Aorta (tissue), 5 donors: ENCODE data around the gene RPS24. TPM values are rescaled to one million over a fixed set of nuclear protein-coding genes. Genes with fewer than 3 reads are reported as not detected.

Experiments used
- ATAC-seq: fragments of 200-7000 bp; cut with Tn5 transposase; one replicate; pipeline ENCODE4 v1.9.1; 2022; ENCODE audit warnings: moderate library complexity; ENCODE audit not compliant: low FRiP score
- DNase-seq, 2 donors: peaks; one replicate each; pipeline ENCODE4 v3.0.0-alpha.2; 2020
- H3K27ac ChIP-seq, 2 donors: one replicate each; pipeline ENCODE4 v1.5.1; 2013; ENCODE audit warnings: low read length in 2 of 2, mild to moderate bottlenecking in 2 of 2, moderate library complexity in 2 of 2, control low read depth in 1 of 2, inconsistent platforms in 1 of 2, low read depth in 1 of 2
- H3K27me3 ChIP-seq, 2 donors: one replicate each; pipeline ENCODE4 v1.6.1; 2013; ENCODE audit warnings: control low read depth in 1 of 2, low read length in 1 of 2, mild to moderate bottlenecking in 1 of 2, moderate library complexity in 1 of 2; ENCODE audit not compliant: insufficient read depth in 2 of 2, control insufficient read depth in 1 of 2
- H3K36me3 ChIP-seq, 2 donors: one replicate each; pipeline ENCODE4 v1.6.1; 2013; ENCODE audit warnings: control low read depth in 1 of 2, low read length in 1 of 2, mild to moderate bottlenecking in 1 of 2; ENCODE audit not compliant: insufficient read depth in 2 of 2, control insufficient read depth in 1 of 2
- H3K4me1 ChIP-seq, 2 donors: one replicate each; pipeline ENCODE4 v1.6.1; 2013; ENCODE audit warnings: low read length in 2 of 2, control low read depth in 1 of 2, mild to moderate bottlenecking in 1 of 2, moderate library complexity in 1 of 2; ENCODE audit not compliant: insufficient read depth in 2 of 2, control insufficient read depth in 1 of 2
- H3K4me3 ChIP-seq, 2 donors: one replicate each; pipeline ENCODE4 v1.5.1; 2013; ENCODE audit warnings: low read length in 2 of 2, control low read depth in 1 of 2, mild to moderate bottlenecking in 1 of 2
- H3K9me3 ChIP-seq: one replicate; pipeline ENCODE4 v1.6.1; 2013; ENCODE audit warnings: mild to moderate bottlenecking, low read length; ENCODE audit not compliant: control insufficient read depth
- WGBS, 2 donors: extraction: QIAGEN DNeasy Blood & Tissue Kit; methylation state at CpG; one replicate each; pipeline ENCODE4 v1.1.7; 2013; 5-methylcytosine and 5-hydroxymethylcytosine counted together
- intact Hi-C, 2 donors: fragments of 100-400 bp; cut with DNase I; formaldehyde crosslinking; loops; one replicate each; pipeline versions ENCODE4 v1.14.2 to v1.15.0; 2022
- polyA plus RNA-seq, 2 donors: library from polyadenylated mRNA; stranded (reverse); fragments of 200-250 nt; gene quantifications; one replicate each; pipeline ENCODE4 v1.2.3, GENCODE V29; 2013
- total RNA-seq, 2 donors: library from RNA; stranded (reverse); fragmentation: NEBNext Ultra II Directional; extraction: Animal tissue kit (Norgen Biotek cat#: 25700); gene quantifications; one replicate each; pipeline ENCODE4 v1.2.1, GENCODE V29; 2021
- donor health status: healthy with polysubstance abuse.
- donor health status: Bipolar disorder and iron deficiency.
- donor health status: DM: no; HTN: no; CAD: no.
- donor health status: DM: no; HTN: no; CAD: no.
- donor health status: DM: yes; HTN: yes; CAD: no.

The RPS24 gene
- total and polyA plus RNA-seq, 4 donors = 1,037 to 6,972 (median 2,608) TPM

DNA sequence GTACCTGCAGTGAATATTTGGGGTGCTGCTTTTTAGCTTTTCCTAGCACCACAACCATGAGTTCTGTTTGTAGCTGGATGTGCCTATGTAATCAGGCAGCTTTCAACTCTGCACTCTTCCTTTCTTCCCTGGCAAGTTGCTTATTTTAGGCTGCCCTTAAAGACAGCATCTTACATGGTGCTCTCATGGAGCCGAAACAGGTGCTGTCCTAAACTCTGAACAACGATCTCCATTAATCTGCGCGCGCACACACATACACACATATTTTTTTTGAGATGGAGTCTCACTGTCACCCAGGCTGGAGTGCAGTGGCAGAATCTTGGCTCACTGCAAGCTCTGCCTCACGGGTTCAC lies 9.1 kb downstream of the RPS24 start:
- intact Hi-C loops = loop anchor here in 1 of 2 donors (10.0 kb wide), 1 partner anchor 612 kb away; no protein-coding TSS in a partner anchor
- DNase-seq (no peak), ATAC-seq (no peak)
- Histone ChIP-seq H3K36me3 (peaks cover 10 to 18% of the 10 kb centered on the region in 2 donors), H3K27ac (no peak overlapping the region), H3K9me3 (no peaks in the 10 kb centered on the region), H3K27me3 (no peaks in the 10 kb centered on the region), H3K4me3 (no peak overlapping the region), H3K4me1 (no peaks in the 10 kb centered on the region)
- 94 to 97% methylated on average over 6 of the region's 6 CpGs for WGBS, 2 donors

DNA sequence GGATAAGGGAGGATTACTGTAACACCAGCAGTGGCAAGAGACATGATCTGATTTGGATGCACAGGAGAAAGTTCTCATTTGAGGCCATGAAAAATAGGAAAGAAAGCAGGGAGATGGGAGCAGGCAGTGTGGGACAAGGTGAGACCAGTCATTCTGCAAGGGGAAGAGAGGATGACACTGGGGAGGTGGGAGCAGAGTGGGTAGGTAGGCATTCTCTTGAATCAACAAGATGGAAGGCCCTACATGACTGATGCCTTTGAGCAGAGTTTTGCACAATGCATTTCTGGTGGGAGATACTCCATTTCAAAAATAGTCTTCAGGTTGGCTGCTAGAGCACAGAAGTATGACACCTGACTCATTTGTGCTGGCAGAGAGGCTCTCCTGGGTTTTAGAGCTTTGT lies 10.5 kb downstream of the RPS24 start:
- Histone ChIP-seq H3K27ac (no peak overlapping the region), H3K36me3 (peaks cover 8 to 17% of the 10 kb centered on the region in 2 donors), H3K27me3 (no peaks in the 10 kb centered on the region), H3K9me3 (no peaks in the 10 kb centered on the region), H3K4me3 (no peak overlapping the region), H3K4me1 (no peaks in the 10 kb centered on the region)
- intact Hi-C loops = loop anchor here in 1 of 2 donors (10.0 kb wide), 1 partner anchor 611 kb away; no protein-coding TSS in a partner anchor
- peak in 1 of 2 donors; percentile 2 for DNase-seq
- ATAC-seq = no peak

DNA sequence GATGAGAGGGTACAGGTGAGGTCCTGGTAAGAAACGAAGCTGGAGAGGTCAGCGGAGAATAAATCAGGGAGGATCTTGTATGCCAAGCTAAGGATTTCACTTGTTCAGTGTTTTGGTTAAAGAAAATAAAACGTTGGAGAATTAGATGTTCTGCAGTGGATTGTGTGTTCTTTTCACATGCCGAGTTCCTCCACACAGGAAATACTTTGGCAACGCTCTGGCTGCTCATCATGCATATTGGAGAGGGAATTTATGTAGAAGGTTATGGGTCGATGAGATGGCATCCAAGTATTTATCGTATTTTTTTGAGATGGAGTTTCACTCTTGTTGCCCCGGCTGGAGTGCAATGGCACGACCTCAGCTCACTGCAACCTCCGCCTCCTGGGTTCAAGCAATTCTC lies 11.0 kb downstream of the RPS24 start:
- Histone ChIP-seq H3K36me3 (peaks cover 8 to 16% of the 10 kb centered on the region in 2 donors), H3K27ac (no peak overlapping the region), H3K4me1 (no peaks in the 10 kb centered on the region), H3K27me3 (no peaks in the 10 kb centered on the region), H3K9me3 (no peaks in the 10 kb centered on the region), H3K4me3 (no peak overlapping the region)
- ATAC-seq (no peak), DNase-seq (no peak)
- 40 to 42% methylated on average over 10 of the region's 10 CpGs for WGBS, 2 donors
- intact Hi-C loops = loop anchor here in 1 of 2 donors (5.0 to 10.0 kb wide), 2 partner anchors 610 to 1153 kb away; no protein-coding TSS in a partner anchor

DNA sequence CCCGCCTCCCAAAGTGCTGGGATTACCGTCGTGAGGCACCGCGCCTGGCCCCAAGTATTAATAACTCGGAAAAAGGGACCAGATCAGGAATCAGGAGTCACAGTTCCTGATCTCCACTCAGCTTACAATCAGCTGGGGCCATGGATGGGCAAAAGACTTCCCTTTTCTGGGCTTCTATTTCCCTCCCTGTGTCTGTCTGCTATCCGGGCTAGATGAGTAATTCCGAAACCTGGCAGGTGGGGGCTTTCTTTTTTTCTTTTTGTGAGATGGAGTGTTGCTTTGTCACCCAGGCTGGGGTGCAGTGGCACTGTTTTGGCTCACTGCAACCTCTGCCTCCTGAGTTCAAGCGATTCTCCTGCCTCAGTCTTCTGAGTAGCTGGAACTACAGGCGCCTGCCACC lies 11.6 kb downstream of the RPS24 start:
- DNase-seq = peak in 1 of 2 donors; percentile 2
- Histone ChIP-seq H3K36me3 (peaks cover 8 to 16% of the 10 kb centered on the region in 2 donors), H3K27ac (no peak overlapping the region), H3K27me3 (no peaks in the 10 kb centered on the region), H3K4me1 (no peaks in the 10 kb centered on the region), H3K4me3 (no peak overlapping the region), H3K9me3 (no peaks in the 10 kb centered on the region)
- 80 to 81% methylated on average over 10 of the region's 10 CpGs for WGBS, 2 donors
- no peak for ATAC-seq
- intact Hi-C loops = loop anchor here in 1 of 2 donors (5.0 to 10.0 kb wide), 2 partner anchors 610 to 1152 kb away; no protein-coding TSS in a partner anchor

DNA sequence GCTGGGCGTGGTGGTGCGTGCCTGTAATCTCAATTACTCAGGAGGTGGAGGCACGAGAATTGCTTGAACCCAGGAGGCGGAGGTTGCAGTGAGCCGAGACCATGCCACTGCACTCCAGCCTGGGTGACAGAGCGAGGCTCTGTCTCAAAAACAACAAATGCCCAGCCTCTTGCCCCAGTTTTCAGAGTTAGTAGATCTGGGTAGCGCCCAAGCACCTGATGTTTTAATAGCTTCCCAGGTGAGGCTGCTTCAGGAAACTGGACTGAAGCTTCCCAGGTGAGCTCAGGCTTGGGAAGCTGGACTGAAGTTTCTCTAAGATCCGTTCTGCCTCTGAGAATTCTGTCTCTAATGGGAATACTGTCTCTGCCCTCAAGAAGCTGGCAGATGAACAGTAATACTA lies 12.2 kb downstream of the RPS24 start:
- ATAC-seq (no peak), DNase-seq (peak in 1 of 2 donors; percentile 15)
- Histone ChIP-seq H3K4me1 (no peaks in the 10 kb centered on the region), H3K27me3 (no peaks in the 10 kb centered on the region), H3K36me3 (peaks cover 6 to 15% of the 10 kb centered on the region in 2 donors), H3K27ac (no peak overlapping the region), H3K4me3 (no peak overlapping the region), H3K9me3 (no peaks in the 10 kb centered on the region)
- intact Hi-C loops = loop anchor here (2.0 to 10.0 kb wide), 3 partner anchors 609 to 1151 kb away; no protein-coding TSS in a partner anchor
- WGBS, 2 donors = 90 to 92% methylated on average over 8 of the region's 8 CpGs

DNA sequence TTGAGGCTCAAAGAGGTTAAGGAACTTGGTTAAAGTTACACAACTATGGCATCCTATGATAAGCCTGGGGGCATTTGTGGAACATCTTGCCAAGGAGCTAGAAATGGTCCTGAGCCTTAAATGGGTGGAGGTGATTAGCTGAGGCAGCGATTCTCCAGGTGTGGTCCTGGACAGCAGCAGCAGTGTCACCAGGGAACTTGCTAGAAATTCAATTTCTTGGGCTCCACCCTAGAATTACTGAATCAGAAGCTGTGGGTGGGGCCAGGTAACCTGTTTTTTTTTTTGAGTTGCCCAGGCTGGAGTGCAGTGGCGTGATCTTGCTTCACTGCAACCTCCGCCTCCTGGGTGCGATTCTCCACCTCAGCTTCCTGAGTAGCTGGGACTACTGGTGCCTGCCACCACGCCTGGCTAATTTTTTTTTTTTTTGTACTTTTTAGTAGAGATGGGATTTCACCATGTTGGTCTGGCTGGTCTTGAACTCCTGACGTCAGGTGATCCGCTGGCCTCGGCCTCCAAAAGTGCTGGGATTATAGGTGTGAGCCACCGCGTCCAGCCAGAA lies 13.1 kb downstream of the RPS24 start:
- H3K27me3 ChIP-seq = no peaks in the 10 kb centered on the region

DNA sequence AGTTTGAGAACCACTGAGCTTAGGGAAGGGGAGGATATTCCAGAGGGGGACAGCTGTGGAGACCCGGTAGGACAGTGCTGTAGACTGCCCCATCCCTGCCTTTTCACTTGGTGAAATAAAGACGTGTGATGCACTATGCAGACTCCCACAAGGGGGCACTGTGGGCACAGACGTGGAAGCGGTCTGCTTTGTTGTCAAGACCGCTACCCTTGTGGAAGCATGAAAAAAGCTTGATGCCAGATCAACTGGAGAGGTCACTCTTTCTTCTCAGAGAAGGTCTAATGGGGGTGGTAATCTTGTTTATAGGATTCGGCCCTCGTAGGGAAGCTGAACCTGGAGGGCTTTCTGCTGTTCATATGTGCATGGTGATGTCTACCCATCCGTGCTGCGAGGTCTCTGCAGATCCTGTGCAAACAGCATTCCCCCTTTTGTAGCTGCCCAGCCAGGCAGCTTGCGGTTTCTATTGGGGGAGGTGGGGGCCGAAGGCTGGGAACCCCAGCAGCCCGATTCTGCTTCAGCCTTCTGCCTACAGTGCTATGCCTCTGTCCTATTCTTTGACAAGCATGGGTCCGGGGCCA lies 13.7 kb downstream of the RPS24 start:
- peak; percentile 90 to 95 for DNase-seq
- ATAC-seq = peak; percentile 86
- intact Hi-C loops = loop anchor here (2.0 to 10.0 kb wide), 3 partner anchors 607 to 1150 kb away; no protein-coding TSS in a partner anchor
- Histone ChIP-seq H3K9me3 (no peaks in the 10 kb centered on the region), H3K4me1 (no peaks in the 10 kb centered on the region), H3K27me3 (no peaks in the 10 kb centered on the region), H3K27ac (no peak overlapping the region), H3K4me3 (no peak overlapping the region), H3K36me3 (peaks cover 0 to 5% of the 10 kb centered on the region in 2 donors)
- WGBS, 2 donors = 20 to 22% methylated on average over 13 of the region's 13 CpGs

More for the DNA sequence above, 13.1 kb downstream of the RPS24 start:
- 73% methylated on average over 9 to 10 of the region's 10 CpGs for WGBS, 2 donors
- H3K9me3 ChIP-seq = no peaks in the 10 kb centered on the region
- intact Hi-C loops = loop anchor here (2.0 to 10.0 kb wide), 3 partner anchors 608 to 1151 kb away; no protein-coding TSS in a partner anchor
- H3K4me1 ChIP-seq = no peaks in the 10 kb centered on the region
- H3K27ac ChIP-seq = no peak overlapping the region
- ATAC-seq = no peak
- no peak for DNase-seq
- no peak overlapping the region for H3K4me3 ChIP-seq
- H3K36me3 ChIP-seq = peaks cover 0 to 10% of the 10 kb centered on the region in 2 donors

DNA sequence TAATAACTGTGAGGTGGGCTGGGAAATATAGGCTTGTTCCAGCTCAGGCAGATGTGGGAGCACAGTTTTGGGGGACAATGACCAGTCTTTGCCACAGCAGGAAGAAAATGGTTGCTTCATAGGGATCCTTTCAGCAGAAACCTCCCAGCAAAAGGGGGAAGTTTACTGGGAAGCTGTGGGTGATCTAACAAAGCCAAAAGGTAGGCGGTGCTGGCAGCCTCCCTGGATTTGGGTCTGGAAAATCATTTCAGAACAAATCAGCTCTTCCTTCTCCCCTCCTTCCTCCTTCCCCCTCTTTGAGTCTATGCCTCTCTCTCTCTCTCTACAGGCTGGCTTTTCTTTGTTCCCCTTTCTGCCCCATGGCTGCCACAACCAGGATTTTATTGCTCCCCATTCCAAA lies 16.2 kb downstream of the RPS24 start:
- Histone ChIP-seq H3K36me3 (no peaks in the 10 kb centered on the region), H3K4me3 (no peak overlapping the region), H3K27ac (no peak overlapping the region), H3K27me3 (no peaks in the 10 kb centered on the region), H3K9me3 (no peaks in the 10 kb centered on the region), H3K4me1 (no peaks in the 10 kb centered on the region)
- 84 to 86% methylated on average over 1 of the region's 1 CpG for WGBS, 2 donors
- DNase-seq = peak in 1 of 2 donors; percentile 48
- intact Hi-C loops = loop anchor here in 1 of 2 donors (5.0 to 10.0 kb wide), 2 partner anchors 605 to 1147 kb away; no protein-coding TSS in a partner anchor
- no peak for ATAC-seq
